ENCODE measurements around the gene EHD4.

EHD4 gene

DNA sequence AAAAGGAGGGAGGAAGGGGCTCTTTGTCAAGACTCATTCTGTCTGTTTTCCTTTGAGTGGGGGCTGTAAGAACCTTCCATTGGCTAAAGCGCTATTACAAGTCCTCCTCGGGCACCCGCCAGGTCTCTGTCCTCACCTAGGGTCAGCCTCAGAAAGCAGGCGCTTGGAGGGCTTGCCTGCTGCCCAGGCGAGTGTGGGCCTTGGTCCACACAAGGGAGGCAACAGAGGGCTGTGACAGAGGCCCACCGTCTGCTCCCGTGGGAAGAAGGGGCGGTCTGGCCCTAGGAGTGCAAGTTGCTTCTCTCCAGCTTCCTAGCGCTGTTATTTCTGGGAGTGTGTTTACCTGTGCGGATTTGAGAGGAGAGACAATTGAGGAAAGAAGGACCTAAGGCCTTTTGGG lies 24.0 kb upstream of the EHD4 start:
- DNase-seq = peak in 1 of 10 donors; percentile 21
- intact Hi-C loops (cut with DNase I) = no loop called here

DNA sequence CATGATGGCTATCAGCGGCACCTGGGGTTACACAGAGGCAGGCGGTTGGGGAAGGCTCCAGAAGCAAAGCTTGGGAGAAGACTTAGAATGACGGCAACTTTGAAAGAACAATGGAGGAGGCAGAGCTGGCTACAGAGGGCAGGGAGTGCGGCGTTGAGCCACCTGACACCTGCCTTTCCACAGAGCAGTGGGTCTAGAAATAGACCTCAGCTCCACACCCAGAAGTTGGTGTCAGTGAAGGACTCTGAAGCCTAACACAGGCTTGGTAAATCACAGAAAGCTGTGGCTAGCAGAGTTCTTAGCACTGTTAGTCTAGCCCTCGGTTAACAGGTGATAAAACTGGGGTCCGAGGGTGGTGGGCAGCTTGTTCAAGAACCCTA lies 23.1 kb upstream of the EHD4 start:
- intact Hi-C loops (cut with DNase I) = no loop called here
- no peak for DNase-seq

DNA sequence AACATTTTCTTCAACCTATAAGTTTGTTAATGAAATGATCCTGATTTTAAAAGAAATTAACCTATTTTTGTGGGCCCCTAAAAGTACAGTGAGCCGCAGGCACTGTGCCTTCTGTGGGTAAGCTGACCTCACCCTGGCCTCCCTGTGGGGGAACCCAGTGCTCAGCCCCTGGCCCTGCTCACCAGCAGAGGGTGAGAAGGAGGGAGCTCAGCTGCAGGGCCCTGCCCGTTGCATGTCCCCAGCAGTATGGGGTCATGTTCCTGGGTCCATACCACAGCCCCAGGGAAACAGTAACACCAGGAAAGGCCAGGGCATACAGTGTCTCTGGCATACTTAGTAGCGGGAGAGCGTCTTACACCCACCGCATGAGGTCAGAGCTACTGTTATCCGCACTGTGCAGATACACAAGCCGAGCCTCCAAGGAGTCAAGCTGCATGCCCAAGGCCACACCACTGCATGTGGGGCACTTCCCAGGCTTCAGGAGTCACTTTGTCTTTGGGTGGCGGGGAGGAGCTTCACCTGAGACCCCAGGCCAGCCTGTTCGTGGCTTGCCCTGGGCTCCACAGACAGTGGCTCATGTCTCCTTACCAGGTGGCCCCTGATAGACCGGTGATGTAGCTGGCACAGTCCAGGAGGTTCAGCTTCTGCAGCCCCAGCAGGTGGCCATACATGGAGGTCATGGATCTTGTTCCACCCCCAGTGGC lies 22.6 kb upstream of the EHD4 start:
- DNase-seq = peak in 1 of 10 donors; percentile 50
- intact Hi-C loops (cut with DNase I) = no loop called here

DNA sequence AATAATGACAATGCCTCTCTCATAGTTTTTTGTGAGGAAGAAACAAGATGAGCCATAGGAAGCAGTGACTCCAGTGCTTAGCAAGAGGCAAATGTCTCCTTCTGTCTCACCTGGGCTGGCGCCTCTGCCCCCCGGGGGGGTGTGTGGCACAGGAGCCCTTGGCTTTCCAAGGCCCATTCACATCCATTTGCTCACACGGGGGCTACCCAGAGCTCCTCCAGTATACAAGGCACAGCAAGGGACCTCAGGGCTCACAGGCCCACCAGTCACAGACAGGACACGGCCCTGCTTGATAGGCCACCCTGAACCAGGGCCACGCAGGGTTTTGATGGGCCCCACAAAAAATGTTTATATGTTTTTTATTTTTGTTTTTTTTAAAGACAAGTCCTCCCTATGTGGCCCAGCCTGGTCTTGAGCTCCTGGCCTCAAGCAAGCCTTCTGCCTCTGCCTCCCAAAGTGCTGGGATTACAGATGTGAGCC lies 21.9 kb upstream of the EHD4 start:
- DNase-seq = peak in 1 of 10 donors; percentile 79
- intact Hi-C loops (cut with DNase I) = no loop called here

DNA sequence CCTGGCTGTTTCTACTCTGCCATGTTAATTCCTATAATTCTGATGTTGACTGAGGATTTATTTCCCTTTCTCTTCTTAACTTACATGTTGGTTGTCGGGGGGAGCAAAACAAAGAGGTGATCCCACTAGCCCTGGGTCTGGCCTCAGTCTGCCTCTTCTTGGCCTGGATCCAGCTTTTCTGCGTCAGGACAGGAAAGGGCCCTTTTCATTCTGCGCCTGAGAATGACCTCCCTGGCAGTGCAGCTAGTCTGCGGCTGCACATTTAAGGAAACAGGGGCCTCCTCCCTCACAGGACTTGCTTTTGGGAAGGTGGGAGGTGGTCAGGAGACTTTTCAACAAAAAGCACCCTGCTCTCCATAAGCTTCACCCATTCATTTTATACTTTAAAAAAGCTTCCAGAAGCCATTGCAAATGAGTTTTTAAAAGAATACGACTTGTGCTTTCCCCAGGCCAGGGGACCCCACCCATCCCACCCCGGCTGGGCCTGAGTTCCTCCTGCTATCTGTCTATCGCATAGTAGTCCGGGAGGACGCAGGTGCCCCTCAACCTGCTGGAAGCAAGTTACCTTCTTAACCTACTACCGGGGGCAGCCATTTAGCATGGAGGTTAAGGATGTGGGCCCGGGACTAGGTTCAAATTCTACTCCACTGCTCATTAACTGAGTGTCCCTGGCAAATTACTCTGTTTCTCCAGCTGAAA lies 21.3 kb upstream of the EHD4 start:
- intact Hi-C loops (cut with DNase I) = no loop called here
- no peak for DNase-seq

DNA sequence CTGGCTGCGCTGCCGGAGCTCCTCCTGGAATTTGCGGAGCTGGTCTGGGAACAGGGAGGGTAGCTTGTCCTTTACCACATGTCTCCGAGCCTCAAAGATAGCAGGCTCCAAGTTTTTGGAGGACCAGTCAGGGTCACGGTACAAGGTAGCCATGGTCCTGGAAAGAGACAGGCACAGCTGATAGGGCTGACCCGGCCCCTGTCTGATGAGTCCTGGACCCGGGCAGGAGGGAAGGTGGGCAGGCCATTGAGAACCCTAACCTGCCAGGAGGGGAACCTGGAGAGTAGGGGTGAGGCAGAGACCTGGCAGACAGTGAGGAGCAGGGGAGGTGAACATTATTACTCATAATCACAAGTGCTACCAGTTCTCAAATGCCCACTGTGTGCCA lies 20.4 kb upstream of the EHD4 start:
- intact Hi-C loops (cut with DNase I) = no loop called here
- peak in 1 of 10 donors; percentile 49 for DNase-seq

DNA sequence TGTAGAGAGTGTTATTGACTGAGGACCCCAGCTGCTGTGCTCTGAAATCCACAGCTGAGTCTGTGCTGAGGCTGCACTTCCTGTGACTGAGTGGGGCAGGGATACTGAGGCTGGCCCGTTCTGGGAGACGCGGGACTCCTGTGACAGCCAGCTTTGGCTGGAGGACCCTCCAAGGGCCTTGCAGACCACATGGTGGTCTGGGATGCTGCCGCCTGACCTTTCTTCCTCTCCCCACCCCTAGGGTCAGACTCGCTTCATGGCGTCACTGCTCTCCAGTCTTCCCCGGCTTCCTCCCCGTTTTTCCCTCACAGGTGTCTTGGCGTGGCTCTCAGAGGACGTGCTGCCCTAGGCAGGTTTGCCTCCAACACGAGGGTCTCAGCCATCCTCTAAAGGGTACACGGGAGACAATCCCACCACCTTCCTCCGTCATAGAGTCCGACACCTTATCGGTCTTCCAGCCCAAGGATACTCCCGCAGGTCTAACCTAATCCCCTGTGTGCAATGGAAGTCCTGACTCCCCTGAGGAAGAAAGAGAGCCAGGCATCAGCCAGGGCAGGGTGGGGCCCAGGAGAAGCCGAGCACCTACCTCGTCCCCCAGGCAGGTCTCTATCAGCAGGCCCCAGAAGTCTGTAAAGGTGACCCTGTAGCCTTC lies 19.9 kb upstream of the EHD4 start:
- intact Hi-C loops (cut with DNase I) = no loop called here
- peak in 1 of 10 donors; percentile 42 for DNase-seq

DNA sequence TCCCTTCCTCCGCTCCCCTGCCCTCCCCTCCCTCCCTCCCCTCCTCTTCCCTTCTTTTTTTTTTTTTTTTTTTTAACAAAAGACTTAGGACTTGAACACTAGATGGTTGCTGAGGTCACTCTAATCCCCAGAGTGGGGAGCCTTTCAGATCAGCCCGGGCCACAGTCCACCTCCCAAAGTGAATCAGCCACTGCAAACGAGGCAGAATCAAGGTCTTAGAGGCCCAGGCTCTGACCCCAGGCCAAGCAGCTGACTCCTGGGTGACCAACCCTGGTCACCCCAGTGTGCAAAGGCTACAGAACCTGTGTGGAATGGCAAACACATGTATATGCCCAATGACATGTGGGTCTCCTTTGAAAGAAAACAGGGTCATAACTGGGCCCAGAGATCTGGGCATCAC lies 18.3 kb upstream of the EHD4 start:
- intact Hi-C loops (cut with DNase I) = loop anchor here (2.0 kb wide), 1 partner anchor 68 kb away; no protein-coding TSS in a partner anchor
- DNase-seq = no peak

DNA sequence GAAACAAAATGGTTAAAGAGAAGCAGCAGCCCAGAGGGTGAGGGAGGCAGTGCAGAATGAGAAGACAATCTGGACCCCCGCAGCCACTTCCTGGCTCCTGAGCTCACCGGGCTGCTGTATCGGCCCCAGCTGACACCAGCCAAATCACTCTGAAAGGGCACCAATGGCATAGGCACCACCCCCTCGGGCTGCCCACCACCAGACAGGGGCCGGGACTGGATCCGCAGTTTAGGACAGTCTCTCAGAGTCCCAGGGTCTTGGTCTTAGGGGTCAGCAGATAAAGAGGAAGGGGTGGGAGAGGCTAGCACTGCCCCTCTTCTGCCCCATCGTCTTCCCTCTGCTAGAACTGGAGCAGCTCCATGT lies 17.9 kb upstream of the EHD4 start:
- peak in 1 of 10 donors; percentile 39 for DNase-seq
- intact Hi-C loops (cut with DNase I) = loop anchor here (2.0 kb wide), 1 partner anchor 69 kb away; no protein-coding TSS in a partner anchor

DNA sequence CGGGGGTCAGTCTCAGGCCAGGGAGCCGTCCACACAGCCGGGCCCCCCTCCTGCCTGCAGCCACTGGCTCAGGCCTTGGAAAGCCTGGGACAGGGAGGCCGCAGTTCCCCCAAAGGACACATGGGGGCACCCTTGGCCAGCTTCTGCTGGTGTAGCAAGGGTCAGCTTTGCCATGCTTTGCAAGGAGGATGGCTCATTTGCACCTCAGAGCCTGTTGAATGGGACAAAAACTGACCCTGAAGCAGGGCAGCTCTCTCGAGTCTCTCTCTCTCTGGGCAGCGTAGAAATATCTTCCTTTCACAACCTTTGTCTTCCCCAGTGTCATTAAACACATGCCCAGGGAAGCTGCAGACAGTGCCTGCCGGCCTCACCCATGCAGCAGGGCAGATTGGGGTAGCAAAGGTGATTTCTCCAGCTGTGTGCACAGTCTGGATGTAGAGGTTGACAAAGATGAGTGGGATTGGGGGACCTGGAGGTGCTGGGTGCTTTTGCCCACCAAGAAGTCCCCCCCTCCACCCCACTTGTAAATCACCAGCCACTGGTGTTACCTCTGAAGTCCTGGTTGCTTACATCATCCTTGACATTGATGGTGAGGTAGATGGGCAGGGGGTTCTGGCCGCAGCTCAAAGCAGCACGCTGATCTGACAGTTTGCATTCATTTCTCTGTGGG lies 17.4 kb upstream of the EHD4 start:
- intact Hi-C loops (cut with DNase I) = loop anchor here (2.0 to 5.0 kb wide), 2 partner anchors 69 to 148 kb away; no protein-coding TSS in a partner anchor
- peak; percentile 77 to 98 (median 90) for DNase-seq

DNA sequence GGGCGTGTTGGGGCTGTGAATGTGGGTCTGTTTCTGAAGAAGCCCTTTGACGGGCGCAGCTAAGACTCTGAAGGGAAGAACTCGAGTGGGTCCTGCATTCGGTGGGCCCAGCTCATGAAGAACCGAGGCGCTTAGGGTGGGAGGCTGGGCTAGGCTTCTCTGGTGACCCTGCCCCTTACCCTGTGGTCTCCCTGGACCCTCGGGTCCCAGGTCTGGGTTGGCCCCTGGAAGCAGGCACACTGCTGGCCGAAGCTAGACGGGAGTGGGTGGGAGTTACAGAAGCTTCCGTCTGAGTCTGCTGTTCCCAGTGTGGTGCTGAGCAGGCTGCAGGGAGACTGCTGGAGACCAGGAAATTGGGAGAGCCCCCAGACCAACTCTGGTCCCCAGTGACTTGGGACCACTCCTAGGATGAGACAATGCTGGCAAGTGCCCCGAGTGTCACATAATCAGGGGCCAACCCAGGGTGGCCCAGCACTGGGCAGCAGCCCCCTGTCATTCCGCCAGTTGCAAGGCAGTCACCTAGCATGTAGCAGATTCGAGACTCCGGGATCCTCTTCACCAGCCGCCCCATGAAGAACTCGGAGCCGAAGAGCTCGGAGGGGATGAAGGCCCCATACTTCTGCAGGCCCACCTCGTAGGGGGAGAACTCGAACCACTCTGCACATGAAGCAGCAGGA lies 16.7 kb upstream of the EHD4 start:
- DNase-seq = peak in 1 of 10 donors; percentile 39
- intact Hi-C loops (cut with DNase I) = loop anchor here (5.0 kb wide), 1 partner anchor 148 kb away; no protein-coding TSS in a partner anchor

DNA sequence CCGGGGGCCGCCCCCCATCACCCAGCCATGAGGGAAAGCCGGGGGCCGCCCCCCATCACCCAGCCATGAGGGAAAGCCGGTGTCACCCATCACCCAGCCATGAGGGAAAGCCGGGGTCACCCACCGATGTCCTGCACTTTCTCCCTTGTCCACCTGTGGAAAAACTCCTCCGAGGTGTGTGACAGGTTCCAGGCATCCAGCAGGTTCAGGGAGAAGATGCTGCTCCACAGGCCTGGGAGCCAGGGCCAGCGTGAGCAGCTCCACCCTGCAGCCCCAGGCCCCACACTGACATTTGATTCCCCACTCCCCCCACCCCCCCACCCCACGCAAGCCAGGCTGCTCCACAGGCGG lies 15.5 kb upstream of the EHD4 start:
- intact Hi-C loops (cut with DNase I) = loop anchor here (5.0 kb wide), 1 partner anchor 149 kb away; no protein-coding TSS in a partner anchor
- DNase-seq = peak in 1 of 10 donors; percentile 40

DNA sequence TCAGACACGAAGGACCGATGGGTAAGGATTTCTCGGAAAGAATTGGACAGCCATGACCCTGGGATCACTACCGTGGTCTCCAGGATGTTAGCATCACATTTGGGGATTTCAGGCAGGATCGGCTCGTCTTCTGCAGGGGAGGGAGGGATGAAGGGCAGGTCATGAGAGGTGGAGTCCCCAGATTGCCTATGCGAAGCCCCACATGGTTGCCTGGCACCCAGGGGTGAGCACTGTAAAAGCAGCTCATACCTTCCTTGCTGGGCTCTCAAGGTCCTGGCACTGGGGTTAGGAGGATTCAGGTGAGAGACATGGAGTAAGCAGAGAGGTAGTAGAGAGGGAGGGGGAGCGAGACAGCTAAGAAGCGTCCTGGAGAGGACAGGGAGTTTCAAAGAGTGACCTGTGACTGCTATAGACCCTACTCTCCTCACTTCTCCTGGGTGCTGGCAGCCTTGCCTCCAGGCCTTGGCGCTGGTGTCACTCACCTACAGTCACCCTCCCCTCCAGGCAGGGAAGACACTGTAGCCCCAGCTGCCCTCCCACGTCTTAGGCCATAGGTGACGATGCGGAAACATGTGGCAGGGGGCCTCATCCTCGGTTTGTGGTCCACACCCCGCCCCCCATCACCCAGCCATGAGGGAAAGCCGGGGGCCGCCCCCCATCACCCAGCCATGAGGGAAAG lies 15.0 kb upstream of the EHD4 start:
- peak in 1 of 10 donors; percentile 22 for DNase-seq
- intact Hi-C loops (cut with DNase I) = loop anchor here (5.0 kb wide), 1 partner anchor 150 kb away; no protein-coding TSS in a partner anchor

DNA sequence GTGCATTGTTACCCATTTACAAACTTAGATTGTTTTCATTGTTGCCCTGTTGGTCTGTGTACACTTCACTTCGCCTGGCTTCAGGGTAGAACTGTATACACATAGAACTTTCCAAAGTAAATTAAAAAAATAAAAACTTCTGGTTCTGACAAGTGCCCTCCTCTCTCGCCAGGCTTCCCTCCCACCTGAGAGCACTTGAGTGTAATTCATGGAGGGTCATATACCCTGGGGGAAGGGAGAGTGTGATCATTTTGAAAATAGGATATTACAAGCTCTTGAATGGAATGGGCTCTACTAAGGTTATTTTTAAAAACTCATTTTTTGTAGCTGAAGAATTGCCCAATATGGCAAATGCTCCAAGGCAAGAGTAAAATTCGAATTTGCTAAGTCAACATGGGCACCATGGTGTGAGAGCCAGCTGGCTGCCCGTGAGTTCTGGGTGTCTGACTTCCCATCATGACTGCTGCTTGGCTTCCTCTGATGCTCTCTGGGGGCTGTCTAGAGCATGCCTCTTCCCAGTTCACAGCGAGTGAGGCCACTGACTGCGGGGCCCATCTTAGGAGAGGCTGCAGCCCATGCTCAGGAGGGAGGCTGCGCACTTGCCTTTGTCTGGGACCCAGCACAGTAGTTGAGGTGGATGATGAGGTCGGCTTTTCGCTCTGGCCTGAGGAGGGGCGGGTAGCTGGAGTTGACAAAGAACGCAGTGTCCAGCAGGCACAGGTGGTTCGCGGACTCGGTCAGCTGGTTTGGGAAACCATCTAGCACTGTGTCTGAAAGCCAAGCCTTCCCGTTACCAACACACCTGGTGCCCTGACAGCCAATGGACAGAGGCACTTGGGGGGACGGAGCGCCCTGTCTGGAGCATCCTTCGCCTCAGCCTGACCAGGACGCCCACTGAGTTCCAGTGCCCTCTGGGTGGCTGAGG lies 13.1 kb upstream of the EHD4 start:
- DNase-seq = peak in 1 of 10 donors; percentile 55
- intact Hi-C loops (cut with DNase I) = loop anchor here (5.0 kb wide), 1 partner anchor 152 kb away; no protein-coding TSS in a partner anchor

DNA sequence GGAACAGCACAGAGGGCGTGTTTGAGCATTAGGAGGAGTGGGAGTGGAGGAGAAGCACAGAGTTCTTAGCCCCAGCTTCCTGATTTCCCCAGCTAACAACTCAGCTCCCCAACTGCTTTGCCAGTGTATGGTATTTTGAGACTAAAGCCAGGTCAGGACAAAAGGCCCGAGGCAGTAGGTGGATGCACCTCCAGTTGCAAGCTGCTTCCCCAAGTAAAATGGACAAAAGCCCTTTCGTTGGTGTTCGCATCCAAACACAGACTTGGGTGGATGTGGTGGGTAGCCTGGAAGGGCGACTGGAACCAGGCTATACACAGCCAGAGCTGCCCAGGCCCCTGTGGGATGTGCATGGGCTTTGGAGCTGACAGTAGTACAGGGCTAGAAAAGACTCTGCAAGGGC lies 12.3 kb upstream of the EHD4 start:
- intact Hi-C loops (cut with DNase I) = loop anchor here (5.0 kb wide), 1 partner anchor 153 kb away; no protein-coding TSS in a partner anchor
- no peak for DNase-seq

DNA sequence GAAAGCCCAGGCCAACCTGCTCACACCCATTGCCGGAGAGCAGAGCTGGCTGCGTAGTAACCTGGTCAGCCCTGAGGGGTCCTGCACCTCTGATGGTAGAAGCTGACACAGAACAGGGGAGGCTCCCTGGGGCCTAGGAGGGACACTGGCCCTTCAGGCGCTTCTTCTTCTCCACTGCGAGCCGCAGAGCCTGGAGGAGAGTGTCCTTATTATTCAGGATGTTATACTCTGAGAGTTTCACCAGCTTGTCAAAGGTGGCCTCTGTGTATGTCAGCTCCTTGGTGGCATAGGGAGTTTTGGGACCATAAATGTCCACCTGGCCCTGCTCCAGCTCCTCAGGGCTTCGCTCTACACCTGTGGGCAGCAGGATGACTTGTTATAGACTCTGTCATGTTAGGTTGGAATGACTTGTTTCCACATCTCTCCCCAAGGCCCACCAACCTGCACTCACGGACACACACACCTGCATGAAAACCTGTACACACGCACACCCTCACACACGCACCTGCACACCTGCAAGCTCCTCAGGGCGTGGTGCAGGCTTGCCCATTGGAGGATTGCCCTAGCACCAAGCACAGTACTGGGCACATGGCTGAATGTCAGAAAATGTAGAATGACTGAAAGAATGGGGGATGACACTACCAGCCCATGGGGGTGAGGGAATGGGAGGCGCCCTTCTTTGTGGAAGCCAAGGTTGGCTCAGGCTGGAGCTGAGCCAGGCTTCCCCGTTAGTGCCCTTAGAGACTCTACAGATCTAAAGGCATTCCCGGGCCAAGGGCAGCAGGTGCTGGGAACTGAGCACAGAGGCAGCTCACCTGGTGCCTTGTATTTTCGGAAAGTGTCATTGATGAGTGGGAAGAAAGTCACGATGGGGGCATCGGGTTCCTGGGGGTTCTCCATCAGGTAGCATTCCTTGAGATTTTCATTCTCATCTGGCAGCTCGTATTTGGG lies 11.5 kb upstream of the EHD4 start:
- peak in 1 of 10 donors; percentile 62 for DNase-seq
- intact Hi-C loops (cut with DNase I) = no loop called here

DNA sequence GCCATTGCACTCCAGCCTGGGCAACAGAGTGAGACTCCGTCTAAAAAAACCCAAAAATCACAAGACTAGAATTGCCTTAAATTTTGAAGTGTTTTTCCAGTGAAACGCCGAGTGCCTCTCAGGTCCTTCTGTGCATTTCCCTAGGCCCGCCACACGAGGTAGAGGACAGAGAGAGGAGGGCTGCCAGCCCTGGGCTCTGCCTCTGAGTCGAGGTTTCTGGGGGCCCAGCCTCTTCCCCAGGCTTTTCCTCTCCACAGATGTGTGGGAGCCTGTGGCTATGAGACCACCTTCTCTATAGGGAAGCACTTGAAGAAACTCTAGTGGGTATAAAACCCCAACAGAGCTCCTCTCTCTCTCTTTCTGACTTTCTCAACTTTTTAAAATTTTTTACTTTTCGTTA lies 10.9 kb upstream of the EHD4 start:
- intact Hi-C loops (cut with DNase I) = no loop called here
- peak in 1 of 10 donors; percentile 18 for DNase-seq
